Keratinocyte (primary cell): ENCODE measurements around the gene LILRB4. TPM values are rescaled to one million over a fixed set of nuclear protein-coding genes. Genes with fewer than 3 reads are reported as not detected.
"Not testable (repeated sequence)": the region's sequence is repeated elsewhere in the genome, so short reads cannot be mapped to it uniquely, and the experiment has no call there.

Experiments used
- DNase-seq: peaks from one replicate; pipeline ENCODE4 v3.0.0-alpha.2; 2011; ENCODE audit warnings: low read depth, missing footprints, low spot score
- FAIRE-seq: peaks from 2 replicates; lab custom pipeline; 2011; peaks lifted over from hg19 to GRCh38; lab: Jason Lieb, UNC
- H2AFZ ChIP-seq: 2 replicates; pipeline ENCODE4 v1.6.0; 2012; ENCODE audit warnings: low read length, control low read depth, inconsistent platforms; ENCODE audit not compliant: control insufficient read depth
- H3K27ac ChIP-seq: 2 replicates; pipeline ENCODE4 v1.5.1; 2011; ENCODE audit warnings: low read length; ENCODE audit not compliant: control insufficient read depth, insufficient read depth
- H3K27me3 ChIP-seq: 3 replicates; pipeline ENCODE4 v1.6.0; 2011; ENCODE audit warnings: low read length; ENCODE audit not compliant: control insufficient read depth, insufficient read depth; ENCODE audit errors: extremely low read depth
- H3K36me3 ChIP-seq, 2 experiments: 2 replicates in 1 of 2; 3 replicates in 1 of 2; pipeline ENCODE4 v1.5.1; 2011; ENCODE audit warnings: low read length in 2 of 2, mild to moderate bottlenecking in 1 of 2; ENCODE audit not compliant: control insufficient read depth in 2 of 2, insufficient read depth in 2 of 2; ENCODE audit errors: extremely low read depth in 1 of 2
- H3K4me1 ChIP-seq: 3 replicates; pipeline ENCODE4 v1.5.1; 2011; ENCODE audit warnings: low read length; ENCODE audit not compliant: control insufficient read depth, insufficient read depth; ENCODE audit errors: extremely low read depth
- H3K4me2 ChIP-seq: 3 replicates; pipeline ENCODE4 v1.6.0; 2011; ENCODE audit warnings: low read depth, low read length; ENCODE audit not compliant: control insufficient read depth, insufficient read depth; ENCODE audit errors: extremely low read depth
- H3K4me3 ChIP-seq, 3 experiments: fragments of 200-600 bp in 1 of 3; sonication (generic) in 1 of 3; 2 replicates in 2 of 3; 3 replicates in 1 of 3; pipeline ENCODE4 v1.5.1; 2011 to 2016; ENCODE audit warnings: low read length in 3 of 3, mild to moderate bottlenecking in 3 of 3, control low read depth in 2 of 3, inconsistent platforms in 1 of 3, low read depth in 1 of 3, mixed read lengths in 1 of 3, mixed run types in 1 of 3, moderate library complexity in 1 of 3; ENCODE audit not compliant: control insufficient read depth in 2 of 3, insufficient read depth in 2 of 3; ENCODE audit errors: extremely low read depth in 1 of 3
- H3K79me2 ChIP-seq: 2 replicates; pipeline ENCODE4 v1.6.0; 2012; ENCODE audit warnings: low read length; ENCODE audit not compliant: control insufficient read depth, insufficient read depth
- H3K9ac ChIP-seq: 3 replicates; pipeline ENCODE4 v1.6.0; 2011; ENCODE audit warnings: low read length; ENCODE audit not compliant: control insufficient read depth, insufficient read depth; ENCODE audit errors: extremely low read depth
- H3K9me1 ChIP-seq: 3 replicates; pipeline ENCODE4 v1.6.0; 2011; ENCODE audit warnings: low read length; ENCODE audit not compliant: control insufficient read depth, insufficient read depth; ENCODE audit errors: extremely low read depth
- H3K9me3 ChIP-seq: 2 replicates; pipeline ENCODE4 v1.5.1; 2012; ENCODE audit warnings: low read depth, low read length; ENCODE audit not compliant: control insufficient read depth
- H4K20me1 ChIP-seq: 3 replicates; pipeline ENCODE4 v1.6.0; 2011; ENCODE audit warnings: low read length; ENCODE audit not compliant: control insufficient read depth, insufficient read depth; ENCODE audit errors: extremely low read depth
- EZH2 ChIP-seq: IDR thresholded peaks from one replicate; pipeline ENCODE4 v1.6.1; 2012; ENCODE audit warnings: inconsistent platforms, mild to moderate bottlenecking, low read length, moderate library complexity
- dilution Hi-C: fragments of 300-500 bp; cut with MboI; formaldehyde crosslinking; loops from one replicate; pipeline ENCODE4 v1.7.0; 2020; ENCODE audit warnings: low sequenced_read_pairs; ENCODE audit not compliant: extremely low pct_ligation_motif_present
- polyA plus RNA-seq, 5 experiments: library from polyadenylated mRNA; depleted of rRNA in 3 of 5; stranded (reverse) in 3 of 5; stranded (forward) in 1 of 5; unstranded in 1 of 5; fragments of >200 nt; gene quantifications; 1 replicate in 1 of 5; 2 replicates in 3 of 5; 3 replicates in 1 of 5; pipeline versions ENCODE4 v1.2.1 to v1.2.3, GENCODE V29; 2011 to 2012; ENCODE audit warnings: missing spikeins in 2 of 5, low read depth in 1 of 5, low replicate concordance in 1 of 5
- TF ChIP-seq, protein P1 (sequence below), 3 experiments: IDR thresholded peaks in 1 of 3; conservative IDR thresholded peaks in 1 of 3; optimal IDR thresholded peaks in 1 of 3; 2 replicates in 2 of 3; 3 replicates in 1 of 3; pipeline versions ENCODE3 to v1.5.1; 2011; ENCODE audit warnings: low read length in 3 of 3, mild to moderate bottlenecking in 3 of 3, moderate library complexity in 2 of 3, control low read depth in 1 of 3, inconsistent platforms in 1 of 3; ENCODE audit not compliant: insufficient read depth in 2 of 3; ENCODE audit errors: extremely low read depth in 1 of 3

Gene LILRB4
- polyA plus RNA-seq, 1 donor (not counting 4 experiments of a cell fraction or from before 2014, with no cell fraction given): not detected

DNA sequence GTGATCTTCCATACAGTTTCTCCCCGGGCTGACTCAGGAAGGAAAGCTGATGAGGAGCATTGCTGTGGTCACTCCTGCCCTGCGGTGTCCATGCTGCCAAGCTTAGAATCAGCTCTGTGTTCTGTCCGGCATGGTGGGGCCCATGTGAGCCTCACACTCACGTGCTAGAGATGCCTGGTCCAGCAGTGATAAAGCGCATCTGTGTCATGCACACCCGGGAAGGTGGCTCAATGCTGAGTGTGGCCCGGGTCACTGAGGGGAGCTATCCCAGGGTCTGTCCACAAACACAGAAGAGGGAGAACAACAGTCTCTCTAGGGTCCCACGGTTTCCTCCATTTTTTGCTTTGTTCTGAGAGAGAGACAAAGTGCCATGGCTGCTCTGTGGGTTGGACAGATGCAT, 36.0 kb upstream of the LILRB4 start:
- TF ChIP-seq, protein P1, sequence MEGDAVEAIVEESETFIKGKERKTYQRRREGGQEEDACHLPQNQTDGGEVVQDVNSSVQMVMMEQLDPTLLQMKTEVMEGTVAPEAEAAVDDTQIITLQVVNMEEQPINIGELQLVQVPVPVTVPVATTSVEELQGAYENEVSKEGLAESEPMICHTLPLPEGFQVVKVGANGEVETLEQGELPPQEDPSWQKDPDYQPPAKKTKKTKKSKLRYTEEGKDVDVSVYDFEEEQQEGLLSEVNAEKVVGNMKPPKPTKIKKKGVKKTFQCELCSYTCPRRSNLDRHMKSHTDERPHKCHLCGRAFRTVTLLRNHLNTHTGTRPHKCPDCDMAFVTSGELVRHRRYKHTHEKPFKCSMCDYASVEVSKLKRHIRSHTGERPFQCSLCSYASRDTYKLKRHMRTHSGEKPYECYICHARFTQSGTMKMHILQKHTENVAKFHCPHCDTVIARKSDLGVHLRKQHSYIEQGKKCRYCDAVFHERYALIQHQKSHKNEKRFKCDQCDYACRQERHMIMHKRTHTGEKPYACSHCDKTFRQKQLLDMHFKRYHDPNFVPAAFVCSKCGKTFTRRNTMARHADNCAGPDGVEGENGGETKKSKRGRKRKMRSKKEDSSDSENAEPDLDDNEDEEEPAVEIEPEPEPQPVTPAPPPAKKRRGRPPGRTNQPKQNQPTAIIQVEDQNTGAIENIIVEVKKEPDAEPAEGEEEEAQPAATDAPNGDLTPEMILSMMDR (optimal IDR thresholded peaks at IDR 0.05 in 1 of 3, IDR thresholded peaks at IDR 0.05 in 1 of 3, conservative IDR thresholded peaks at IDR 0.05 in 1 of 3; ENCODE audit: extremely low read depth in 1 of 3, insufficient read depth in 2 of 3, low read length in 3 of 3): no peak
- TF ChIP-seq EZH2: no peak
- no peaks in the 10 kb centered on the region for H3K36me3 ChIP-seq
- H2AFZ ChIP-seq: no peak overlapping the region
- H3K4me1 ChIP-seq: no peaks in the 10 kb centered on the region
- H3K4me2 ChIP-seq: no peak overlapping the region
- H3K9me3 ChIP-seq: peaks cover 1% of the 10 kb centered on the region
- no peaks in the 10 kb centered on the region for H3K9me1 ChIP-seq
- dilution Hi-C loops: no loop called here
- no peaks in the 10 kb centered on the region for H4K20me1 ChIP-seq
- no peak overlapping the region for H3K9ac ChIP-seq
- H3K27ac ChIP-seq: no peak overlapping the region
- H3K79me2 ChIP-seq: no peaks in the 10 kb centered on the region
- no peak for FAIRE-seq
- no peaks in the 10 kb centered on the region for H3K27me3 ChIP-seq
- no peak overlapping the region for H3K4me3 ChIP-seq
- no peak for DNase-seq

DNA sequence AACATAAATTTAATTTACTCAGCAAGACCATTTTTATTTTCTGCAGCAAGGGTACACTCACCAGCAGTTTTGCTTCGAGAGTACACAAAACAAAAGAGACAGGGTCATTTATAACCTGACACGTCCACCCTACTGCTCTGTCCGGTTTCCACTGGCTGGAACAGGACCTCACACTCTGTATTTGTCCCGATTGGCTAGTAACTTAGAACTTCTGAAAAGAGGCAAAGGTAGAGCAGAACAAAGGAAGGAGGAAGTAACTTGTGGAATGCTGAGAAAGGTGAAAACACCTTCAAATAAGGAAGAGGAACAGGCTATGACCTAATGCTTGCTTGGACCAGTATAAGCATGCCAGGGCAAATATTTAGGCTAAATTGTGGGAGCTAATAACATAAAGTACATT, 34.9 kb upstream of the LILRB4 start:
- H3K9me3 ChIP-seq, FAIRE-seq, H3K27me3 ChIP-seq, H3K9me1 ChIP-seq, H3K79me2 ChIP-seq, H3K9ac ChIP-seq, H4K20me1 ChIP-seq, H3K4me2 ChIP-seq, dilution Hi-C loops, H3K36me3 ChIP-seq, H3K4me1 ChIP-seq, H2AFZ ChIP-seq, H3K4me3 ChIP-seq, DNase-seq, H3K27ac ChIP-seq: not testable (repeated sequence)

DNA sequence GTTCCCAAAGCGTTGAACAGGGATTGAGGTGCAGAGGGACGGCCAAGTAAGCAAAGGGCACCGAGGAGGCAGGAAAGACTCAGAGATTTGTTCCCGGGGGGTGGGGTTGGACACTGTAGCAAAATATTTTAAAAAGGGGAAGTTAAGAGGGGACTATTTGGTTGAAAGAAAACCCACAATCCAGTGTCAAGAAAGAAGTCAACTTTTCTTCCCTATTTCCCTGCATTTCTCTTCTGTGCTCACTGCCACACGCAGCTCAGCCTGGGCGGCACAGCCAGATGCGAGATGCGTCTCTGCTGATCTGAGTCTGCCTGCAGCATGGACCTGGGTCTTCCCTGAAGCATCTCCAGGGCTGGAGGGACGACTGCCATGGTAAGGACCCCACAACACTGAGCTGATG, 32.5 kb upstream of the LILRB4 start, which contains the start of gene LILRB1:
TSS of gene LILRB1 (plus strand) at position 223 of the 400 bp plus-strand sequence. CDS start 590 bp downstream, outside the sequence.
- H3K4me3 ChIP-seq, H3K27me3 ChIP-seq, H3K36me3 ChIP-seq, H2AFZ ChIP-seq, dilution Hi-C loops, FAIRE-seq, H4K20me1 ChIP-seq, H3K4me2 ChIP-seq, H3K9me3 ChIP-seq, H3K9me1 ChIP-seq, H3K79me2 ChIP-seq, H3K27ac ChIP-seq, H3K4me1 ChIP-seq, DNase-seq, H3K9ac ChIP-seq: not testable (repeated sequence)
